GM19468 (cell line): Measurements from ENCODE around the gene ABCD2.
"Not testable (repeated sequence)": the region's sequence is repeated elsewhere in the genome, so short reads cannot be mapped to it uniquely, and the experiment has no call there.

Experiments used
- ATAC-seq: cut with Tn5 transposase; IDR thresholded peaks from one replicate; pipeline ENCODE4 v1.9.1; 2021; ENCODE audit warnings: mild to moderate bottlenecking, moderate library complexity, moderate number of reproducible peaks; ENCODE audit not compliant: unreplicated experiment; ENCODE audit errors: extremely low read depth

ABCD2 gene

DNA sequence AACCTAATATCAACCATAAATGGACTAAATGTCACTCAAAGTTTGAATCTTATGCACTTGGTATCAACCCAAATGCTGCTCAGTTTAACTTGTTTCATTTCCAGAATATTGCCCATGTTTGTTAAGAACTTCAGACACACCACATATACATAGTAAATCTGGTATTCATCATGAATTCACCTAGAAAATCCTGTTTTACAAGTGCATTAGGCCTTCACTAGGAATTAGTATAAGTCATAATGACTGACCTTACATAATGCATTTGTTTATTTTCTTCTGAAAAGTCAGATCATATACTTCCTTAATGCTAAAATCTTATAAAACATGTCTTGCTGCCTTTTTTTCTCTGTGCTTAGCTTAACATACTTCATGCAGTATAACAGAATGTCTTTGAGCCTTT is 66.1 kb downstream of the ABCD2 start:
- no peak for ATAC-seq

DNA sequence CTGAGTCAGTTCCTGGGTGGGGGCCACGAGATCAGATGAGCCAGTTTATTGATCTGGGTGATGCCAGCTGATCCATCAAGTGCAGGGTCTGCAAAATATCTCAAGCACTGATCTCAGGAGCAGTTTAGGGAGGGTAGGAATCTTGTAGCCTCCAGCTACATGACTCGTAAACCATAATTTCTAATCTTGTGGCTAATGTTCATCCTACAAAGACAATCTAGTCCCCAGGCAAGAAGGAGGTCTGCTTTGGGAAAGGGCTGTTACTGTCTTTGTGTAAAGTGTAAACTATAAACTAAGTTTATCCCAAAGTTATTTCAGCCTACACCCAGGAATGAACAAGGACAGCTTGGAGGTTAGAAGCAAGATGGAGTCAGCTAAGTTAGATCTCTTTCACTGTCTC is 75.4 kb downstream of the ABCD2 start:
- not testable (repeated sequence) for ATAC-seq

DNA sequence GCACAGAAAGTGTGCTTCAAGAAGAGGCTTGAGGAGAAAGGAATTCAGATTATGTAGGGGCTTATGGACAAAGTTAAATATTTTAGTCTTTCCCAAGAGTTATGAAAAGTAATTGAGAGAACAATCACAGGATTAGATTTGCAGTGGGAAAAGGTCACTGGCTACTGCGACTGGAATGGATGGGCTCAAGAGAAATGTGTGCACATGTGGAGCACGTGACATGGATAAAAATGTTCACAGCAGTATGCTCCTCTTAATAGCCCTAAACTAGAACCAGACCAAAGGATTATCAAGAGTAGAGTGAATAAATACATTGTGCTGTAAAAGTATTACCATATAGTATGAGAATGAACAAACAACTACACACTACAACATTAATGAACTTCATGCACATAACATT is 78.1 kb downstream of the ABCD2 start:
- no peak for ATAC-seq

DNA sequence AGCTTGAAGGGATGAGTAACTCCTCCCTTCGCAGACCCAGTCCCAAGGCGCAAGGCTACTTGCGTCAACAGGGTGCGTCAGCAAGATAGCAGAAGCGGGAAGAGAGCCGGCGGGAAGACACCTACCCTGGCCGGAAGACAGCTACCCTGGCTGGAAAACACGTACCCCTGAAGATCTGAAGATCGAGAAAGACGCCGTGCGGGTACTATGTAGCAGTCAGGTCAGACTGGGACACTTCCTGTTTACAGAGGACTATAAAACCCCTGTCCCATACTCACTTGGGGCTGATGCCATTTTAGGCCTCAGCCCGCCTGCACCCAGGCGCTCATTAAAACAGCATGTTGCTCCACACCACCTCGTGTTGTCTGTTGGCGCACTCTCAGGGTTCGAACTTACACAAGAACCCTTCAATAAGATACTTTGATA is 80.9 kb downstream of the ABCD2 start:
- ATAC-seq: no peak

DNA sequence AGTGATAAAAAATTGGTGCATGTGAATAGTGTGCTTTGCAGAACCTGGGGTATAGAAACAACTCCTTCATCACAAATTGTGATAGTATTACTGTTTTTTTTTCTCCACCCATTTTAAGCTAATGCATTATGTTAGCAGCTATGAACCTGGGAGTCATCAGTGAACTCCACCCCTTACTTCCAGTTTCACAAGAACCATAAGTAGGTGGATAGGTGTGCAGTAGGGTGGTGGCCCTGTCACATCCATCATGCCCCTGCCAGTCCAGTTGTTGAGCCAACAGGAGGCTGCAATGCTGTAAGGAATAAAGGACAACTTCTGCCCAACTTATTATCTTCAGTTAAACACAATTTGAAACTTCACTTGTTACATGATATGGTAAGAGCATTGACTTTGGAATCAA is 85.7 kb downstream of the ABCD2 start:
- ATAC-seq: no peak

DNA sequence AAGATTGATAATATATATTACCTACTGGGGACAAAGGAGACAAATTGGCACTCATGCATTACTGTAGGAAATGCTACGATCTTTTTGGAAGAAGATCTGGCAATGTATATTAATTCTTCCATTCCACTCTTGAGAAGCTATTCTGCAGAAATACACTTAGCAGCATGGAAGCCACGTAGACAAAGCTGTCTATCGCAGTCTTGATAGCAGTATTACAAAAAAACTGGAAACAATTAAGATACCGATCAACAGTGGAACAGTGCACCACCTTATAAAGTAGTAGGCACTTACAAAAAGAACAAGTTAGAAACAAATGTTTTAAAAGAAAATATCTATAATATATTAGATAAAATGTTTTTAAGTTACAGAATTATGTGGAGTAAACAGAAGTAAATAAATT is 87.2 kb downstream of the ABCD2 start:
- no peak for ATAC-seq

DNA sequence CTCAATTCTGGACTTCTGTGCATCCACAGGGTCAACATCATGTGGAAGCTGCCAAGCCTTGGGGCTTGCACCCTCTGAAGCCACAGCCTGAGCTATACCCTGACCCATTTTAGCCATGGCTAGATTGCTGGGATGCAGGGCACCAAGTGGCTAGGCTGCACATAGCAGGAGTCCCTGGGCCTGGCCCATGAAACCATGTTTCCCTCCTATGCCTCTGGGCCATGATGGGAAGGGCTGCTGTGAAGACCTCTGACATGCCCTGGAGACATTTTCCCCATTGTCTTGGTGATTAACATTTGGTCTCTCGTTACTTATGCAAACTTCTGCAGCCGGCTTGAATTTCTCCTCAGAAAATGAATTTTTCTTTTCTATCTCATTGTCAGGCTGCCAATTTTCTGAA is 92.6 kb downstream of the ABCD2 start:
- no peak for ATAC-seq

DNA sequence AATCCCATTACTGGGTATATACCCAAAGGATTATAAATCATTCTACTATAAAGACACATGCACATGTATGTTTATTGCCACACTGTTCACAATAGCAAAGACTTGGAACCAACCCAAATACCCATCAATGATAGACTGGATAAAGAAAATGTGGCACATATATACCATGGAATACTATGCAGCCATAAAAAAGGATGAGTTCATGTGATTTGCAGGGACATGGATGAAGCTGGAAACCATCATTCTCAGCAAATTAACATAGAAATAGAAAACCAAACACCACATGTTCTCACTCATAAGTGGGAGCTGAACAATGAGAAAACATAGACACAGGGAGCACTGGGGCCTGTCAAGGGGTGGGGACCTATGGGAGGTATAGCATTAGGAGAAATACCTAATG is 97.4 kb downstream of the ABCD2 start:
- ATAC-seq: not testable (repeated sequence)

DNA sequence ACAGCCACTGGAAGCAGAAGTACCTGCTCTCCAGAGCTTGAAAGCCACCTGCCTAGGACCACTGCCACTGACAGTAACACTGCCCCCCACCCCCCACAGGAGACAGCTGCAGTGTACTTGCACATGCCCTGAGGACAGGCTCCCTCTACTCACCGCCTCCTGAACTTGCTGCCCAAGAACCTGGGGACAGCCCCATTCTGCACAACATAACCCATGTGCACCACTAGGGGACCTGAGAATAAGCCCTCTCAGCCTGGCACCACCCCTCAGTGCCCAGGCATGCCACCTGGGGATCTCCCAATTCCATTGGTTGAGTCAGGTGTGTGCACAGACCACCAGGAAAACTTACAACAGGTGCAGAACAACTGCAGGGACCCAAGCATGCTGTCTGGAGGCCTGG is 109.6 kb downstream of the ABCD2 start:
- ATAC-seq: no peak

DNA sequence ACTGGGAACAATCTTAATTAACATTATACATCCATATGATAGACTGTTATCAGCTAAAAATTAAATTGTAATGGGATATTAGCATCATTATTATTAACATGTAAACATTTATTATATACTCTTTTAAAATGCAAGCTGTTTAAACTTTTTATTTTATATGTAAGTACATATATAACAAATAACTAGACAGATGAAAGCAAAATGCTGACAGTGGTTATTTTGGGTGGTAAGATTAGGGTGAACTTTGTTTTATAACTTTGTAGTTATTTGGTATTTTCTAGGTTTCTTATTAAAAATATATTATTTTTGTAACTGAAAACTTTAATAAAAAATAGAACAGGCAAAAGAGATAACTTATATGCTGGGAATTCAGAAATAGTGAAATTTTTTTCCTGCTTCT is 114.0 kb downstream of the ABCD2 start:
- no peak for ATAC-seq

DNA sequence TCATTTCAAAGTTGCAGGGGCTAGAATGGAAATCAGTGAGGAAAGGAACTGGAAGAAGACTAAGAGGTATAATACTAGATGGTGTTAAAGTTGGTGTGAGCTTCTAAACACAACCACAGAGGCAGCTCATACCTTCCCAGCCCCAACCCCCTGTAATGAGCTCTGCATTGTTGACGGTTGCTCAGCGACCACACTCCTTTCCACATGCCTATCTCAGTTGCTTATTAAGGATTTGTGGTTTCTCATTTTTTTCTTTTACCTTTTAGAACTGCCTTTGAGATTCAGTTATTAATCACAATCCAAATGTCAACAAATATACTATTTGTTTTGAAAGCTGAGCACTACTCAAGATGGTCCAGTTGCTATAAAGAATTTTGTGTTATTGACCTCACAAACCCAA is 114.6 kb downstream of the ABCD2 start:
- ATAC-seq: no peak

DNA sequence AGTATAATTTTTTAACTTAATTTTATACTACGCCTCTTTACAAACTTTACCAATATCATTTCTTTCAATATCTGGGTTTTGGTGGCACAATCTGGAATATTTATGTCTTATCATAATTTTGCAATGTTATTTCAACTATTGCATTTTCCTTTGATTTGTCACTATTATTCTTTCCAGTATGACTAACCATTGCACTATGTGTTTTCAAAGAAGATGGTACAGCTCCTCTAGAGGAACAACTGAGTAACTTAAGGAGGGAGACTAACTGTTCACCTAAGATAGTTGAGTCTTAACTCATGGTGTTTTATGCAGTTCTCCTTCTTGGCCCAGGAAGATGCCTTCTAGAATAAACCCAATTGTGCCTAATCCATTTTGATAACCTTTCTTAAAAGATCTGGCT is 116.2 kb downstream of the ABCD2 start:
- ATAC-seq: no peak

DNA sequence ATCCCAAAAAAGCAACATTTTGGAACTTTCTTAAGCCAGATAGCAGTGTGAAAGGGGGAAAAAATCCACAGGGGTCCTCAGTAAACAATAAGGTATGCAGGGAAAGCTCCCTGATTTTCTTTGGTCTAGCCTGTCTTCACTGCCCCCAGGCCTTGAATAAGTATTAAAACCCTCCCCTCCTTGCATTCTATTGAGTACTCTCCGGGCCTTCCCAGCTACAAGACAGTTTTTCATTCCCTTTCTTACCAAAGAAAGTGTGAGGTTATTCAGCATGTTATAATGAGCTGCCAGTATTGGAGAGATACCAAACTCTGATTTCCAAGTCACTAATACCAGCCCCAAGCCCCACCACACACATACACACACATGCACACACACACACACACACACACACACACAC is 116.9 kb downstream of the ABCD2 start:
- no peak for ATAC-seq
